Right atrium auricular region (tissue), 2 donors: ENCODE measurements around the gene LYVE1. TPM values are rescaled to one million over a fixed set of nuclear protein-coding genes. Genes with fewer than 3 reads are reported as not detected.

Source experiments
- DNase-seq: peaks from one replicate; pipeline ENCODE4 v3.0.0-alpha.2; 2019; ENCODE audit warnings: low spot score
- H3K27ac ChIP-seq, 2 donors: fragments of 200-600 bp; sonication (generic); 1 replicate in 1 of 2; 2 replicates in 1 of 2; pipeline ENCODE4 v1.5.1; 2016 to 2019
- H3K27me3 ChIP-seq, 2 donors: fragments of 200-600 bp; sonication (generic); one replicate each; pipeline versions ENCODE4 v1.5.1 to v1.6.0; 2017 to 2019
- H3K36me3 ChIP-seq: fragments of 200-600 bp; sonication (generic); one replicate; pipeline ENCODE4 v1.5.1; 2016
- H3K4me1 ChIP-seq, 2 donors: fragments of 200-600 bp; sonication (generic); one replicate each; pipeline versions ENCODE4 v1.5.1 to v1.6.0; 2017 to 2019
- H3K4me3 ChIP-seq, 2 donors: fragments of 200-600 bp; sonication (generic); 1 replicate in 1 of 2; 2 replicates in 1 of 2; pipeline ENCODE4 v1.5.1; 2017 to 2019; ENCODE audit warnings: mild to moderate bottlenecking in 1 of 2, moderate library complexity in 1 of 2
- H3K9me3 ChIP-seq, 2 donors: fragments of 200-600 bp; sonication (generic); one replicate each; pipeline ENCODE4 v1.5.1; 2019
- total RNA-seq, 2 donors: library from RNA; depleted of rRNA; stranded (reverse); fragments of >200 nt; gene quantifications; one replicate each; pipeline ENCODE4 v1.1.0, GENCODE V29; 2016
- TF ChIP-seq, protein P1 (sequence below), 2 donors: fragments of 200-600 bp; sonication (generic); IDR thresholded peaks; one replicate each; pipeline ENCODE4 v1.5.1; 2019; ENCODE audit warnings: antibody characterized with exemption in 2 of 2

Gene LYVE1
- total RNA-seq, 2 donors from 2014 or later = 15.9 to 45.0 TPM

DNA sequence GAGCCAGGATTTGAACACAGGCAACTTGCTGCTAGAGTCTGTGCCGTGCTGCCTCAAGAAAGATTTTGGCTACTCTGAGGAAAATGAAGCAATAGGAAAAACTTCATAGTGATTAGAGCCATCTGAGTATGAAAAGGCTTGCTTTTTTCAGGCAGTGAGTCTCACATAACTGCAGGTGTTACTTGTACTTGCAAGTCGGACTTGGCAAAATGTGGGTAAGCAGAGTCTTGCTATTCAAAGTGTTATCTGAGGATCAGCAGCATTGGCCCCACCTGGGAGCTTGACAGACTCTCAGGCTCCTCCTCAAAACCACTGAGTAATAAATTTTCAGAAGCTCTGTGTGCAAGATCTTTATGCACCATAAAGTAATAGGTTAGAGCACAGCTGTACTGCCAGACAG lies 45.5 kb downstream of the LYVE1 start:
- H3K27ac ChIP-seq = no peak overlapping the region
- H3K9me3 ChIP-seq = no peaks in the 10 kb centered on the region
- DNase-seq = no peak
- H3K27me3 ChIP-seq = no peaks in the 10 kb centered on the region
- peaks cover 70% of the 10 kb centered on the region for H3K36me3 ChIP-seq
- H3K4me1 ChIP-seq = no peaks in the 10 kb centered on the region
- no peak overlapping the region for H3K4me3 ChIP-seq
- TF ChIP-seq, protein P1, sequence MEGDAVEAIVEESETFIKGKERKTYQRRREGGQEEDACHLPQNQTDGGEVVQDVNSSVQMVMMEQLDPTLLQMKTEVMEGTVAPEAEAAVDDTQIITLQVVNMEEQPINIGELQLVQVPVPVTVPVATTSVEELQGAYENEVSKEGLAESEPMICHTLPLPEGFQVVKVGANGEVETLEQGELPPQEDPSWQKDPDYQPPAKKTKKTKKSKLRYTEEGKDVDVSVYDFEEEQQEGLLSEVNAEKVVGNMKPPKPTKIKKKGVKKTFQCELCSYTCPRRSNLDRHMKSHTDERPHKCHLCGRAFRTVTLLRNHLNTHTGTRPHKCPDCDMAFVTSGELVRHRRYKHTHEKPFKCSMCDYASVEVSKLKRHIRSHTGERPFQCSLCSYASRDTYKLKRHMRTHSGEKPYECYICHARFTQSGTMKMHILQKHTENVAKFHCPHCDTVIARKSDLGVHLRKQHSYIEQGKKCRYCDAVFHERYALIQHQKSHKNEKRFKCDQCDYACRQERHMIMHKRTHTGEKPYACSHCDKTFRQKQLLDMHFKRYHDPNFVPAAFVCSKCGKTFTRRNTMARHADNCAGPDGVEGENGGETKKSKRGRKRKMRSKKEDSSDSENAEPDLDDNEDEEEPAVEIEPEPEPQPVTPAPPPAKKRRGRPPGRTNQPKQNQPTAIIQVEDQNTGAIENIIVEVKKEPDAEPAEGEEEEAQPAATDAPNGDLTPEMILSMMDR (IDR thresholded peaks at IDR 0.05) = no peak

DNA sequence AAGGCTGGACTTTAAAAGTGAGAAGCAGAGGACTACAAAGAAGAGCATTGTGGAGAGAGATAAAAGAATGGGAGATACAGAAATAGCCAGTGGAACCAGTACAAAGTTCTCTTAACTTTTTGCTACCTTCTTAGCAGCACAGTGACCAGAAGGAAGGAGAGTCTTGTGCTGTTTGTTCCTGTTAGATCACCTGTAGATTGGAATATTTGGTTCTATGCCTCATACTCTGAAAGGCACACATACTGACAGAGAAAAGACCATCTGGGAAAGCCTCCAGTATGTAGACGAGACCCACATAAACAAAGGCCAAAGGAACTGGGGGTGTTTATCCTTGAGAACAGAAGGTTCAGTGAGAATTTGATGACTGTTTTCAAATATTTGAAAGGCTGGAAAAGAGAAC lies 46.2 kb downstream of the LYVE1 start:
- TF ChIP-seq, protein P1 (IDR thresholded peaks at IDR 0.05) = no peak
- H3K27ac ChIP-seq = no peak overlapping the region
- no peaks in the 10 kb centered on the region for H3K4me1 ChIP-seq
- H3K36me3 ChIP-seq = peaks cover 70% of the 10 kb centered on the region
- H3K27me3 ChIP-seq = no peaks in the 10 kb centered on the region
- H3K4me3 ChIP-seq = no peak overlapping the region
- no peak for DNase-seq
- no peaks in the 10 kb centered on the region for H3K9me3 ChIP-seq

DNA sequence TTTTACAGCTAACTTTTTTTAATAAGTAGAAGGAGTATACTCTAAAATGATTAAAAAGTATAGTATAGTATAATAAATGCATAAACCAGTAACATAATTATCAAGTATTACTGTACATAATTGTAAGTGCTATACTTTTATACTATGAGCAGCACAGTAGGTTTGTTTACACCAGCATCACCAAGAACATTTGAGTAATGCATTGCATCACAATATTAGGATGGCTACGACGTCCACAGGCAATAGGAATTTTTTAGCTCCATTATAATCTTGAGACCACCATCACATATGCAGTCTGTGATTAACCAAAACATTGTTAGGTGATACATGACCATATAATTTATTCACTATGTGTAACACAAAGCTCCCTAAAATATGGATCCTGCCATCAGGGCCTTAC lies 47.9 kb downstream of the LYVE1 start:
- H3K27ac ChIP-seq = no peak overlapping the region
- H3K4me1 ChIP-seq = no peaks in the 10 kb centered on the region
- H3K4me3 ChIP-seq = no peak overlapping the region
- DNase-seq = no peak
- H3K36me3 ChIP-seq = peaks cover 61% of the 10 kb centered on the region
- no peaks in the 10 kb centered on the region for H3K9me3 ChIP-seq
- no peaks in the 10 kb centered on the region for H3K27me3 ChIP-seq
- TF ChIP-seq, protein P1 (IDR thresholded peaks at IDR 0.05) = no peak

DNA sequence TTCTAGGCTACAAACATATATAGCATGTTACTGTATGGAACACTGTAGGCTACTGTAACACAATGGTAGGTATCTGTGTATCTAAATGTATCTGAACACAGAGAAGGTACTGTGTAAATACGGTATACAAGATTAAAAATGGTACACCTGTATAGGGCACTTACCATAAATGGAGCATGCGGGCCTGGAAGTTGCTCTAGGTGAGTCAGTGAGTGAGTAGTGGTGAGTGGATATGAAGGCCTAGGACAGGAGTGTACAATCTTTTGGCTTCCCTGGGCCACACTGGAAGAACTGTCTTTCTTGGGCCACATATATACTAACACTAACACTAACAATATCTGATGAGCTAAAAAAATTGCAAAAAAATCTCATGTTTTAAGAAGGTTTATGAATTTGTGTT lies 48.8 kb downstream of the LYVE1 start:
- H3K36me3 ChIP-seq = peaks cover 52% of the 10 kb centered on the region
- no peaks in the 10 kb centered on the region for H3K9me3 ChIP-seq

DNA sequence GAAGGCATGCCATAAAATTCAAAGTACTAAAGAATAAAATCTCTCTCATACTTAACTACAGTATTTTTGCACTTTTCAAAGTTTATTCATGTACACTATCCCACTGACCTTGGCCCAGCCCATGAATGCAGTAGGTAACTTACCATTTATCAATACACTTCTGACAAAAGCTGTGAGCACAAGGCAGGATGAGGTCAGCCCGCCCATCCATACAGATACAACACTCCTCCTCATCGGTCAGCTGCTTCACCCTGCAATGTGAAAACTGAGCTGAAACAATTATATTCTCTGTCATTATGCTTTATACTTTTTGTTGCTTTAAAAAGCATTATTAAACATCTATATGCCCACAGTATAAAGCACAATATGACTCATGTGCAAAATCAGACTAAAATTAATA lies 49.6 kb downstream of the LYVE1 start:
- Histone ChIP-seq H3K9me3 (no peaks in the 10 kb centered on the region), H3K36me3 (peaks cover 44% of the 10 kb centered on the region), H3K4me3 (no peak overlapping the region), H3K27me3 (no peaks in the 10 kb centered on the region), H3K4me1 (peaks cover 0 to 7% of the 10 kb centered on the region in 2 donors), H3K27ac (no peak overlapping the region)
- DNase-seq = no peak
- TF ChIP-seq, protein P1 (IDR thresholded peaks at IDR 0.05) = no peak

More for the DNA sequence above, 48.8 kb downstream of the LYVE1 start:
- no peaks in the 10 kb centered on the region for H3K27me3 ChIP-seq
- H3K27ac ChIP-seq = no peak overlapping the region
- H3K4me3 ChIP-seq = no peak overlapping the region
- TF ChIP-seq, protein P1 (IDR thresholded peaks at IDR 0.05) = no peak
- H3K4me1 ChIP-seq = peaks cover 0 to 3% of the 10 kb centered on the region in 2 donors
- no peak for DNase-seq

DNA sequence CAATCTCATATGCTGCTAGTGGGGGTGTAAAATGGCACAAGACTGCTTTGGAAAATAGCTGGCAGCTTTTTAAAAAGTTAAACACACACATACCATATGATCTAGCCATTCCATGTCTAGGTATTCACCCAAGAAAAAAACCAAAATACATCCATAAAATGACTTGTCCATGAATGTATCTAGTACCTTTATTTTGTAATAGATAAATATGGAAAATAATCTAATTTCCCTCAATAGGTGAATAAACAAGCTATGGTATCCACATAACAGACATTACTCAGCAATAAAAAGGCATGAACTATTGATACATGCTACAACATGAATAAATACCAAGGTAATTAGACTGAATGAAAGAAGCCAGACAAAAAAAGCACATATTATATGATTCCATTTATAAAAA lies 50.3 kb downstream of the LYVE1 start:
- H3K27me3 ChIP-seq = no peaks in the 10 kb centered on the region
- peaks cover 0 to 7% of the 10 kb centered on the region in 2 donors for H3K4me1 ChIP-seq
- no peaks in the 10 kb centered on the region for H3K9me3 ChIP-seq
- no peak overlapping the region for H3K4me3 ChIP-seq
- DNase-seq = no peak
- TF ChIP-seq, protein P1 (IDR thresholded peaks at IDR 0.05) = no peak
- peaks cover 37% of the 10 kb centered on the region for H3K36me3 ChIP-seq
- H3K27ac ChIP-seq = no peak overlapping the region
